Natural killer cell treated with Interleukin-12 subunit alpha and Interleukin-12 subunit beta and Interleukin-15 and Interleukin-18, amount 100 ng/mL, for 72 hours (primary cell): Measurements from ENCODE around the gene CD37. TPM values are rescaled to one million over a fixed set of nuclear protein-coding genes. Genes with fewer than 3 reads are reported as not detected.

ENCODE experiments used
- total RNA-seq, 2 donors: library from RNA; stranded (reverse); gene quantifications; one replicate each; pipeline ENCODE4 v1.2.3, GENCODE V29; 2022

Gene CD37
- total RNA-seq, 2 donors from 2014 or later, result 102 to 122 TPM

Other genes with a start within 250 kb of the CD37 start
- gene SNRNP70, start 250.0 kb upstream of the CD37 start, total RNA-seq, result 100 to 1,000 TPM; 185 to 346 TPM
- gene LIN7B, start 221.0 kb upstream of the CD37 start, total RNA-seq, result 1 to 10 TPM; 6.0 to 6.1 TPM
- gene C19orf73, start 216.3 kb upstream of the CD37 start, total RNA-seq, result 1 to 10 TPM in 1 of 2 donors, under 1 TPM in 1; 0.95 to 2.9 TPM
- 10 to 100 TPM in 1 of 2 donors, 1 to 10 TPM in 1; 7.0 to 11.3 TPM for gene PPFIA3, start 215.9 kb upstream of the CD37 start, total RNA-seq
- gene HRC, start 180.0 kb upstream of the CD37 start, total RNA-seq, result not detected
- not detected for gene TRPM4, start 177.6 kb upstream of the CD37 start, total RNA-seq
- gene SLC6A16, start 10.2 kb upstream of the CD37 start, total RNA-seq, result 1 to 10 TPM; 4.2 to 5.3 TPM
- not detected for gene TEAD2, start 27.0 kb downstream of the CD37 start, total RNA-seq
- gene DKKL1, start 28.5 kb downstream of the CD37 start, total RNA-seq, result not detected
- gene KASH5, start 52.8 kb downstream of the CD37 start, total RNA-seq, result under 1 TPM in 1 of 2 donors, not detected in 1; 0.56 TPM
- not detected for gene PTH2, start 88.0 kb downstream of the CD37 start, total RNA-seq
- gene GFY, start 90.0 kb downstream of the CD37 start, total RNA-seq, result not detected
- gene SLC17A7, start 106.1 kb downstream of the CD37 start, total RNA-seq, result not detected
- gene PIH1D1, start 116.4 kb downstream of the CD37 start, total RNA-seq, result 100 to 1,000 TPM; 110 to 170 TPM
- 10 to 100 TPM; 29.0 to 65.2 TPM for gene ALDH16A1, start 117.8 kb downstream of the CD37 start, total RNA-seq
- 10 to 100 TPM; 33.5 to 80.4 TPM for gene FLT3LG, start 138.8 kb downstream of the CD37 start, total RNA-seq
- 1,000 to 10,000 TPM; 1,861 to 2,042 TPM for gene RPL13A, start 152.2 kb downstream of the CD37 start, total RNA-seq
- gene RPS11, start 161.0 kb downstream of the CD37 start, total RNA-seq, result 1,000 to 10,000 TPM; 1,165 to 1,334 TPM
- 1 to 10 TPM; 1.6 to 3.0 TPM for gene FCGRT, start 177.3 kb downstream of the CD37 start, total RNA-seq
- gene RCN3, start 192.6 kb downstream of the CD37 start, total RNA-seq, result 1 to 10 TPM; 1.6 to 2.0 TPM
- 10 to 100 TPM; 70.6 to 75.2 TPM for gene NOSIP, start 245.2 kb downstream of the CD37 start, total RNA-seq
- 1 to 10 TPM in 1 of 2 donors, under 1 TPM in 1; 0.81 to 1.5 TPM for gene PRRG2, start 245.9 kb downstream of the CD37 start, total RNA-seq